Renal pelvis (tissue), 4 donors: Measurements from ENCODE around the gene CCDC91. TPM values are rescaled to one million over a fixed set of nuclear protein-coding genes. Genes with fewer than 3 reads are reported as not detected.
"Not testable (repeated sequence)": the region's sequence is repeated elsewhere in the genome, so short reads cannot be mapped to it uniquely, and the experiment has no call there.

Experiments used
- DNase-seq: peaks from one replicate; pipeline ENCODE4 v3.0.0-alpha.2; 2013
- polyA plus RNA-seq, 3 donors: library from polyadenylated mRNA; unstranded; fragments of 120-200 nt; gene quantifications; one replicate each; pipeline ENCODE4 v1.2.1, GENCODE V29; 2013; ENCODE audit not compliant: insufficient read length in 3 of 3

Gene CCDC91
- polyA plus RNA-seq, 3 donors, result 27.7 to 35.4 (median 33.0) TPM

DNA sequence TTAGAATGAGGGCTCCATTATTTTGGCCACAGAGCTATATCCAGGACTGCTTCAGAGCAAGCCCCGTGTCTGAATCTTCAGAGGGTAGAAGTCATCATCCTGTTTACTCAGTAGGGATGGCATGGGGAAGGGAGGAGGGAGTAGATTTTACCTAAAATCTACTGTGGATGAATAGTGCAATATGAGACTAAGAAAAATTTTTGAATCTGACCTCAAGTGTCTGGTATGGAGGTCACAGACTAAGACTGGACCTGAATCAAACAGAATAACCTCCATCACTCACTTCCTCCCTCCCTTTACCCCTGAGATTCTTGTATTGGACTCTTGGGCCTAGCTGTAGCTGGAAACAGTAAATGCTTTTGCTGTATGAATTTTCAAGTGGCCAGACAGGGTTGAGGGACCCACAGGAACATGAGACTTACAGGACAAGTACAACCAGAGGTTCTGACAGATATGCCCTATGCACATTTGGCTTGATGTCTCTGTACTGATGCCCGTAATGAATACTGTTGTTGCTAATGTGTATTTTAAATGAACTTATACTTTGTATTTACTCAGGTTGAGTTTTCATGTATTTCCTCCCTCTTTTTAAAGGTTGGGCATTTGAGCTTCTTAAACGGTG is 78.5 kb downstream of the CCDC91 start:
- DNase-seq, result no peak

DNA sequence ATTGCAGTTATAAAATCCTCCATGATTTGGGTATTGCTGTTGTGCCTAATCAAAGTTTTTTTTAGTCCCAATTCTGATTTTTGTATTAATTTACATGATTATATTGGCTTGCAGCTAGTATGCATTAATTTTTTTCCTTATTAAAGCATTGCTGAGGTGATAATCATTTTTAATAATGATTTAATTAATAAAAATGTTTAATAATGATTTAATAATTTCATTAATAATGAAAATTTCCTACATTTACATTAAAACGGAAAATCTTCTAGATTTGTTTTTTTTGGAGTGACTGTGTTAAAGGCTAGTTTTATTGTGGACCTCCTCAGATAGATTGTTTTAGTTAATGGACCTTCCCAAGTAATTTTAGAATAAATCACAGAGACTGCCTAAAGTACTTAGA is 79.6 kb downstream of the CCDC91 start:
- DNase-seq, result no peak

DNA sequence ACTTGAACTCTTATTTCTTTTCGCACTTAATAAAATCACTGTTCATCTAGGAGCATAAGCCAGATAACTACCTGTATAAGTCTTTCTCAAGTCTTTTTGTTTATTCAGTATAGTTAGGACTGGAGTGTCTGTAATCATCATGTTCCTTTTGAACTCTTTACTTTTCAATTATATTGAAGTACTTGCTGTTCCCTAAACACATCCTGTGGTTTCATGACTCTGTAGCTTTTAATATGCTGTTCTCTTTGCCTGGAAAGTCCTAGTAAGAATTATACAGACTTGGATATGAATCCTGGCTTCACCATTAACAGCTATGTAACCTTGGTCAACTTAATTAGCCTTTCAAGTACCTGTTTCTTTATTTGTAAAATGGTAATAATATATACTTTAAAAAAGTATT is 88.2 kb downstream of the CCDC91 start:
- no peak for DNase-seq

DNA sequence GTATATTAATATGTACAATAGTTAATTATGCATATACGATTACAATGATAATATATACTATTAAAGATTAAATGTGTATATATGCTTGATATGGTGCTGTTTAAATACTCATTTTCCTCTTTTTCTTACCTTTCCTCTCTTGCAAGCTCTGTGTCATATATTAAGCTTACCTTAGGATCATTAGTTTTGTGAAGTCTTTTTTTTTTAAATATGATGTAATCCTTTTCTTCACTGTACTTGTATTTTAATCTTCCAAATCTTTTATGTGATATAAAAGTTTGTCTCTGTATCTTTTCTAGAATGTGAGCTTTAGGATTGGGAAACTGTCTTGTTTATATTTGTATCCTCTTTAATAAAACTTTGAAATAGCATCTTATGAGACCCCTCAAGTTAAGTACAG is 88.7 kb downstream of the CCDC91 start:
- DNase-seq, result no peak

DNA sequence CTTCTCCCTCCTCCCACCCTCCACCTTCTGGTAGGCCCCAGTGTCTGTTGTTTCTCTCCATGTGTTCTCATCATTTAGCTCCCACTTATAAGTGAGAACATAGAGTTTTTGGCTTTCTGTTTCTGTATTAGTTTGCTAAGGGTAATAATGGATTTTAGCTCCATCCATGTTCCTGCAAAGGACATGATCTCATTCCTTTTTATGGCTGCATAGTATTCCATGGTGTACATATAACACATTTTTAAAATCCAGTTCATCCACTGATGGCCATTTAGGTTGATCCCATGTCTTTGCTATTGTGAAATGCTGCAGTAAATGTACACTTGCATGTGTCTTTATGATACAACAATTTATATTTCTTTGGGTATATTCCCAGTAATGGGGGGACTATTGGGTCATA is 96.1 kb downstream of the CCDC91 start:
- DNase-seq, result no peak

DNA sequence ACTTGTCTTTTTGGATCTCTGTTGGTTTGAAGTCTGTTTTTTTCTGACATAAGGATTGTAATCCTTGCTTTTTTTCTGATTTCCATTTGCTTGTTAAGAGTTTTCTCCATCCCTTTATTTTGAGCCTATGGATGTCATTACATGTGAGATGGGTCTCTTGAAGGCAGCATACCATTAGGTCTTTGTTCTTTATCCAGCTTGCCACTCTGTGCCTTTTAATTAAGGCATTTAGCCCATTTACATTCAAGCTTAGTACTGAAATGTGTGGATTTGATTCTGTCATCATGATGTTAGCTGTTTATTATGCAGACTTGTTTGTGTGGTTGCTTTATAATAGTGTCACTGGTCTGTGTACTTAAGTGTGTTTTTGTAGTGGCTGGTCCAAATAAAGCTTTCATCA is 100.0 kb downstream of the CCDC91 start:
- no peak for DNase-seq

DNA sequence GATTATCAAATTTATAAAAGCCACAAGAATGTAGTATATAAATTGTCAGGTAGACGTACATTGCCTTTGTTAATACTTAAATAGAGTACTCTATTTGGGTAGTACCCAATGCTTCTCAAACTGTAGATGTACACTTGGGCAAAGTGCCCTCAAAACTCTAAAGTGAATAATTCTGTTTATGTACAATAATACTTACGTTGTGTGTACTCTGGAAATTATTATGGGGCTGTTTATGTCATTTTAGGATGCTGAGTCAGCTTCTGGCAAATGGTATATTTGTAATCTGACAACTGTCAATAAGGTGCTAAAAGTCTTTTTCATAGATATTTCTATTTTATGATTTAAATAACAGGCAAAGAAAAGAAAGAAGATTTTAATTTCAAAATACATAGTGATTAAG is 102.4 kb downstream of the CCDC91 start:
- no peak for DNase-seq

DNA sequence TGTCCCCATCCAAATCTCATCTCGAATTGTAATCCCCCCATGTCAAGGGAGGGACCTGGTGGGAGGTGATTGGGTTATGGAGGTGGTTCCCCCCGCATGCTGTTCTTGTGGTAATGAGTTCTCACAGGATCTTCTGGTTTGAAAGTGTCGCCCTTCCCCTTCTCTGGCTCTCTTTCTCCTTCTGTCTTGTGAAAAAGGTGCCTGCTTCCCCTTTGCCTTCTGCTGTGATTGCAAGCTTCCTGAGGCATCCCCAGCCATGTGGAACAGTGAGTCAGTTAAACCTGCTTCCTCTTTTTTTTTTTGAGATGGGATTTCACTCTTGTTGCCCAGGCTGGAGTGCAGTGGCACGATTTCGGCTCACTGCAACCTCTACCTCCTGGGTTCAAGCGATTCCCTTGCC is 104.0 kb downstream of the CCDC91 start:
- DNase-seq, result no peak

DNA sequence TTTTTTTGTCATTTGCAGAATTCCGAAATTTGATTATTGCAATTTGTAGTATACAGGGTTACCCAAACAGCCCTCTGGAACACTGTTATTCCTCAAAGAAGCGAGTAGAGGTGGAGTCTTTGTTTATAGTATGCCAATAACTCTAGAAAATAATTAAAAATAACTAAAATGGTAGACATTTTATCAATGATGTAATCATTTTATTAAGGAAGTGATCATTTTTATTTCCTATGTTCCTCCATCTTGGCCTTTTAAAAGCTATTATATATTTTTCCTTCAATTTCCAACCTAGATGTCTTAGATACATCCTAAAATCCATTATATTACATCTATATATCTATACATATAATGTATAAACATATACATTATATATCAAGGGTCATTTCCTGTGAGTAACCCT is 106.0 kb downstream of the CCDC91 start:
- DNase-seq, result no peak

DNA sequence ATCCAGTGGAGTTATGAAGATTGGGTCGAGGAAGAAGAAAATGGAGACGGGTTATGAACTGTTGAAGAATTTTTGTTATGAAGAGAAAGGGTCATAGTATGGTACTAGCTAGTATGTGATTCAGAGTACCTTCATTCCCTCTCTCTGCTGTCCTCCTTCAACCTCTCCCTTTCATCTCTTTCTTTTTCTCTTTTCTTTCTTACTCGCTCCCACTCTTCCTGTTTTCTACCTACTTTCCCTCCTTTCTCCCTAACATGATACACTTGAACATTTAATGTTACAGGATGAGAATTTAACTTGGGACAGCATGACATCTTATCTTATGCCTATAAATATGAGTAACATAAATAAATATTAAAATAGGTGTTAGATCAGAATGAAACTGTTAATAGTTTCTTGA is 112.9 kb downstream of the CCDC91 start:
- no peak for DNase-seq

DNA sequence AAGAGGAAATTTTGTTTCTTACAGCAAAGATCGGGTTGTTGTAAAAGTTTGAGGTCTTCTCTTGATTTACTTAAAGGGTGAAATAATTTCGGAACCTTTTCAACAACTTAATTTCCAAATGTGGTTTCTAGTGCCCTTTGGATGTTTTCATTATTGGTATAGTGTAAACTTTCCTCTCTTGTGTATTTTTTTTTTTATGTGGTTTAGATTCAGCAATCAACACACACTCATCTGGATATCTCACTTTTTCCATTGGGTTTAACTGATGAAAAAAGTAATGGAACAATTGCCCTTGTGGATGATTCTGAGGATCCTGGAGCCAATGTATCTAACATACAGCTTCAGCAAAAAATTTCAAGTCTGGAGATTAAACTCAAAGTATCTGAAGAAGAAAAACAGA is 116.3 kb downstream of the CCDC91 start:
- no peak for DNase-seq

DNA sequence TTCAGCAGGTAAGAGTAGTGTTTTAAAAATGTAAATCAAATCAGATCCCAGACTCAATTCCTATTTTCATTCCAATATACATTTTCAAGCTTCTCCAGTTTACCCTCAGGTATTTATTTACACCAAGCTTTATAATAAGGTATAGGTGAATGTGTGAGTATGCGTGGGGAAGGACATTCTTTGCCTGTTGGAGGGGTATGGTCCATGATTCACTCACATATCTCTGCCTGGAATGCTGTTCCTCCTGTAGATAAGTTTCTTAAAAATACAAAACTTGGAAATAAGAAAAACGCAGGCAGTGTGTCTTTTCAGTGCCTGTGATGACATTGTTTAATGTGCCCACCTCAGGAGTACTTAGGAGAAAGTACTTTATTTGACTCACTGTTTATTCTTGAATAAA is 118.6 kb downstream of the CCDC91 start:
- no peak for DNase-seq

DNA sequence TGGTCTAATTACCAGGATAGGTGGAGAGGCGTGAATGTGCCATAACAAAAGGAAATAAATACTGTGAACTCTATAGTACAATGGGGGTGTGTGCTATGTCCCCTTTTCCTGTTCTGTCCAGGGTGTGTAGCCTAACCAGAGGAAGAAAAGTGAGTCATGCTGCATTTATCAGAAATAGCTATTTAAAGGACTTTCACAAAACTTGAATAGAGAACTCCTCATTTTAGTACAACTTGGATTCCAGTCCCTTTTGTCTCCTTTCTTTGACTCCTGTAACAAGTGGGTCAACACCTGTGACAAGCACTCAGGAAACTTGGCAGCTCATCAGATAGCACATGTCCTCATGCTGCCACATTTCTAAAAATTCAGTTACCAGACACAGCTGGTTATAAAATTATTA is 123.4 kb downstream of the CCDC91 start:
- no peak for DNase-seq

DNA sequence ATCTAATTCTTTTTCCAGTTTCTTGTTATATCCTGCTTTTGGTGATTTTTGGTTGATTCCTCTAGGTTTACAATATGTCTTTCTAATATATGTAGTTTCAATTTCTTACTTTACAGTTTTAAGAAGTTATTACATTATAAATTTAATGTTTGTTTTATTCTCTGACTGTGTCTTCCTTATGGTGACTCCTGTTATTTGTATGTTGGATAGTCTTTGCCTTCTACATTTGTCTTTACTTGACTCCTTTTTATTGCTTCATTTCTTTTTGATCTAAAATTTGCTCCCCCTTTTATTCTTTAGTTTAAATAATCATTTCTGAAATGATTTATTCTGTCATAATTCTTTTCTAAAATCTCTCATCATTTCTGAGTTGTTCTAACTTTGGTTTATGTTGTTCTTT is 125.8 kb downstream of the CCDC91 start:
- no peak for DNase-seq

DNA sequence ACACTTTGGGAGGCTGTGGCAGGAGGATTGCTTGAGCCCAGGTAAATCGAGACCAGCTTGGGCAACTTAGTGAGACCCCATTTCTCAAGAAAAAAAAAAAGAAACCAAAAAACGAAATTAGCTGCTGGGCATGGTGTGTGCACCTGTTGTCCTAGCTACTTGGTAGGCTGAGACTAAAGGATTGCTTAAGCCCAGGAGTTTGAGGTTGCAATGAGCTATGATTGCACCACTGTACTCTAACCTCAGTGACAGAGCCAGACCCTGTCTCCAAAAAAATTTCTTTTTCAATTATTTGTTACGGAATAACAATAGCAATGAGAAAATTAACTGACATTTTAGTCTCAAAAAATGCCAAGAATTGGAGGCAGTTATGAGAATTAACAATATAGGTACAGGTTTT is 128.0 kb downstream of the CCDC91 start:
- no peak for DNase-seq

DNA sequence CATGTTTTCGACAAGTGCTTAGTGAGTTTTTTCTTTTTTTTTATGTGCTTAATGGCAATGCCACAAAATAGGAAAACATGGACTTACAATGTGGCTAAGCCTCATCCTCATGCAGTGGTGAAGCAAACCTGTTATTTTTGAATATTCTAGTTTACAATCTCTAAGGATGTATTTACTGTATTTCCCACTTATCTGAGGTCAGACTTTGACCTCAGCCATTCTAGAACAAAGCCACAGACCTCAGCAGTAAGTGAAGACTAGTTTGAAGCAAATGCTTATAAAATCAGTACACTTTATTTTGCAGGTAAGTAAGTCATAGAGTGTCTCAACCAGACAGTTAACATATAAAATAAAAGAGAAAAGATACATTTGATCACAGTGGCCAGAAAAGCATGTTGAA is 130.1 kb downstream of the CCDC91 start:
- no peak for DNase-seq

DNA sequence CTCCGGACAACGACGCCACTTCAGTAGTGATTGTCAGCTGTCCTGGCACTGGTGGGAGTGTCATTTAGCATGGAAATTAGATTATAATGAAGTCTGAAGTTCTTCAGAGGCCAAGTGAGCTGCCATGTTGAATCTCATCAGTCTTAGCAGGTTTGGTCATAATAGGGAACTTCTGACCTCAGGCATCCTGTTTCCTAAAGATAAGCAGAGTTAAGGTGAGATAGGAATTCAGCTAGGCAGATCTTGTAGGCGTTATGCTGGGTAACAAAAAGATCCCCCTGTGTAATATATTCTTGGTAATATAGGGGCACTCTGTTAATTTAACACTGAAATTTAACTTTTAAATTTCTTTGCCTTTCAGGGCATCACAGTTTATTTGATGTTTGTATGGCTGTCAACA is 137.5 kb downstream of the CCDC91 start:
- DNase-seq, result no peak

DNA sequence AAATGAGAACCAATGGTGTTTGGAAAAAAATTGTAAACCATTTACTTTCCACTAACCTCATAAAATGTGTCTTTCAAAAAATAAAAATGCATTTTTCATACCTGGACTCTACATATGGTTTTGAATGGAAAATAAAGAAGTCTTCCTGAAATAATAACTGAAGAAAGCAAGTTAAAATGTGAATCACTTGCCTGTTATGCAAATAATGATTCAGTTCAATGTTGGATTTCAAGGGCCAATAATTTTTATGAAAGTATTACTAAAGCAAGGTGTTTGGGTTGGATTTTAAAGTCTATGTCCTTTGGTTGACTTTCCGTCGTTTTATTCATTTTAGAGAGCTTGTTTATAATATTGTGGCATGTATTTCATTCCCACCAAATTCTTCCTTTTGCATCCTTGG is 138.7 kb downstream of the CCDC91 start:
- DNase-seq, result no peak

DNA sequence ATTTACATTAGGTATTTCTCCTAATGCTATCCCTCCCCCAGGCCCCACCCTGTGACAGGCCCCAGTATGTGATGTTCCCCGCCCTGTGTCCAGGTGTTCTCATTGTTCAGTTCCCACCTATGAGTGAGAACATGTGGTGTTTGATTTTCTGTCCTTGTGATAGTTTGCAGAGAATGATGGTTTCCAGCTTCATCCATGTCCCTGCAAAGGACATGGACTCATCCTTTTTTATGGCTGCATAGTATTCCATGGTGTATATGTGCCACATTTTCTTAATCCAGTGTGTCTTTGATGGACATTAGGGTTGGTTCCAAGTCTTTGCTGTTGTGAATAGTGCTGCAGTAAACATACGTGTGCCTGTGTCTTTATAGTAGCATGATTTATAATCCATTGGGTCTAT is 139.5 kb downstream of the CCDC91 start:
- not testable (repeated sequence) for DNase-seq

DNA sequence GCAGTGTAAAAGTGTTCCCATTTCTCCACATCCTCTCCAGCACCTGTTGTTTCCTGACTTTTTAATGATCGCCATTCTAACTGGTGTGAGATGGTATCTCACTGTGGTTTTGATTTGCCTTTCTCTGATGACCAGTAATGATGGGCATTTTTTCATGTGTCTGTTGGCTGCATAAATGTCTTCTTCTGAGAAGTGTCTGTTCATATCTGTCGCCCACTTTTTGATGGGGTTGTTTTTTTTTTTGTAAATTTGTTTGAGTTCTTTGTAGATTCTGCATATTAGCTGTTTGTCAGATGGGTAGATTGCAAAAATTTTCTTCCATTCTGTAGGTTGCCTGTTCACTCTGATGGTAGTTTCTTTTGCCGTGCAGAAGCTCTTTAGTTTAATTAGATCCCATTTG is 140.0 kb downstream of the CCDC91 start:
- DNase-seq, result not testable (repeated sequence)

DNA sequence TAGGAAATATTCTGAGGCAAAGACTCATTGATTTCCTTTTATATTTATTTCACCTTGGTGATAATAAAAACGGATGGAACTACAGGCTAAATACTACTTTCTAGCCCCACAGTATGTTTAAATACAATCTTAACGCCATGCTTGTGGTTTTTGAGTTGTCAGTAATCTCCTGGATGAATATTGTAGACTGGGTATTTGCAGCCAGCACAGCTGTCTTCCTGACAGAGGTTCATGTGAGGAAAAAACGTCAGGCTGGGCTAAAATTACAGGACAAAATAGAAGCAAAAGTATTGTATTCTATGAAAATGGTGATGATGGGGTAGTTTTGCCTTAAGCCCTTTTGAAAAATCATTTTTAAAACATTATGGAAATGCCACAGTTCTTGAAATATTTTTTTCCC is 140.9 kb downstream of the CCDC91 start:
- DNase-seq, result no peak

DNA sequence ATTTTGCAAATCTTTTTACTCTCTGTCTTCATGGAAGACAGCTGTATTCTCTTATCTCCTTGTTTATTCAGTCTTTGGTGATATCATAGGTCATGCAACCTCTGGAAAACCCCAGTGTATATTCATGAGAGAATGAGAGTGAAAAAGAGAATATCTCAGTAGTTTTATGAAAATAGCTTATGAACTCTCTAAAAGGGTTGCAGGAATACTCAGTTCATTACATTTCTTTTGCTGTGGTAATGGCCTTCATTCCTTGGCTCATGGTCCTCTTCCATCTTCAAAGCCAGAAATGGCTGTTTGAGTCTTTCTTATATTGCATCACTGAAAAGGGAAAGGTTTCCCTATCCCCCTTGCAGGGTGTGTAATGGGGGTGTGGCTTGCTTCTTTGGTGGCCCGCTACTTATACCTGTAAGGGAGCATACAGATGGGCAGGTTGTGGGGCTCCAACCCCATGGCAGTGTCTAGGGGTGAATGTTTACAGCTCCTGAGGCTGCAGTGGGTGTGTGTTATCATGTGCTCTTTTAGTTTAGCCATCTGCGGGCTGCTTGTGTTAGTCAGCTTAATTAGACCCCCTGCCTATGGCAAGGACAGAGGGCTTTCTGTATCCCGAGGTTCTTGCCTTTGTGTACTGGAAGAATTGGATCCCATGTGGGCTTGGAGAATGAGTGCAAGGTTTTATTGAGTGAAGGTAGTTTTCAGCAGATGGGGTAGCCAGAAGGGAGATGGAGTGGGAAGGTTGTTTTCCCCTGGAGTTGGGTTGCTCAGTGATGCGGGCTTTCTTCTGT is 150.2 kb downstream of the CCDC91 start:
- no peak for DNase-seq

DNA sequence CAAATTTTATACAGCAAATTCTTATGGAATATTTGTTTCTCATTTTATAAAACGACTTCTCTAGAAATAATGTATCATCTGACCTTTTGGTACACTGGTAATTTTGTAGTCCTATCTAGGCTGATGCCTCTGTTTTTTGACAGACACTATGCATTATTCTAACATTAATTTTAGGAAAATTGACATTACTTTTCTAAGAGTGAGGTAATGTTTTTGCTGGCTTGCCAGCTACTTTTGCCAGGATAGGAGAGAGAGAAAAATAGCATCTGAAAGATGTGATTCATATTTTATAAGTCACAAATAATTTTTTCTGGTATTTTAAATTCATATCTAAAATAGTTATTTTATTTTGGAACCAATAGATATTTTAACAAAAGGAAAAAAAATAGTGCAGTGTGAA is 153.5 kb downstream of the CCDC91 start:
- DNase-seq, result no peak

DNA sequence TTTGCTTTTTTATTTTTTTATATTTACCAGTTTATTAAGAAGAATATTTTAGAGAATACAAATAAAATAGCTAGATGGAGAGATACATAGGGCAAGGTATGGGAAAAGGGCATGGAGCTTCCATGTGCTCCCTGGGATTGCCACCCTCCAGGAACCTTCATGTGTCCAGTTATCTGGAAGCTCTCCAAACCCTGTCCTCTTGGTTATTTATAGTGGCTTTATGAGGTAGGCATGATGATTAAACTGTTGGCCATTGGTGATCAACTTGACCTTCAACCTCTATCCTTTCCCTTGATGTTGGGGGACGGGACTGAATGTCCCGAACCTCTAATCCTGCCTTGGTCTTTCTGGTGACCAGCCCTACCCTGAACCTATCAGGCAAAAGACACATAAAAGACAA is 156.3 kb downstream of the CCDC91 start:
- no peak for DNase-seq
